ENCODE results near the gene COL1A1. TPM values are rescaled to one million over a fixed set of nuclear protein-coding genes. Genes with fewer than 3 reads are reported as not detected.

Gene COL1A1
- total and polyA plus RNA-seq, 4 donors: 8.3 to 72.5 (median 35.8) TPM

- Histone ChIP-seq H3K27ac (ENCODE audit: low read depth in 1 of 2, low read length in 2 of 2) (peak overlapping the region; percentile 18 to 28), H3K9me3 (ENCODE audit: control insufficient read depth in 4 of 4, low read length in 3 of 4) (no peaks in the 10 kb centered on the region), H3K4me3 (ENCODE audit: low read depth in 1 of 3, low read length in 3 of 3) (no peak overlapping the region), H3K4me1 (ENCODE audit: control insufficient read depth in 4 of 4, insufficient read depth in 4 of 4, low read length in 3 of 4) (peaks cover 0 to 6% (median 0%) of the 10 kb centered on the region in 4 donors), H3K36me3 (ENCODE audit: control insufficient read depth in 4 of 4, insufficient read depth in 3 of 4, low read depth in 1 of 4, low read length in 3 of 4) (no peaks in the 10 kb centered on the region), H3K27me3 (ENCODE audit: control insufficient read depth in 4 of 4, insufficient read depth in 4 of 4, low read length in 3 of 4) (no peaks in the 10 kb centered on the region), H3K9ac (ENCODE audit: low read depth in 1 of 2, low read length in 2 of 2) (no peak overlapping the region)
- DNase-seq (ENCODE audit: low spot score): no peak
- WGBS: 21% methylated on average over 22 of the region's 22 CpGs
- TF ChIP-seq ZBTB33 (IDR thresholded peaks at IDR 0.05) (no peak), MAX (IDR thresholded peaks at IDR 0.05) (no peak), GABPA (IDR thresholded peaks at IDR 0.05 in 1 of 2, conservative IDR thresholded peaks at IDR 0.05 in 1 of 2) (no peak), RXRA (IDR thresholded peaks at IDR 0.05) (no peak), EGR1 (IDR thresholded peaks at IDR 0.05; ENCODE audit: low read depth in 2 of 2) (peak in 1 of 2 donors; percentile 51), HNF4A (conservative IDR thresholded peaks at IDR 0.05) (no peak), ATF3 (IDR thresholded peaks at IDR 0.05) (no peak), YY1 (IDR thresholded peaks at IDR 0.05) (no peak), TAF1 (conservative IDR thresholded peaks at IDR 0.05) (no peak), JUND (IDR thresholded peaks at IDR 0.05) (no peak), FOXA1 (IDR thresholded peaks at IDR 0.05) (no peak), SP1 (IDR thresholded peaks at IDR 0.05) (peak; percentile 43), NR2F2 (IDR thresholded peaks at IDR 0.05) (peak; percentile 22), REST (IDR thresholded peaks at IDR 0.05) (no peak), CTCF (IDR thresholded peaks at IDR 0.05; ENCODE audit: low read depth, low read length, missing input control) (peak; percentile 29), RAD21 (IDR thresholded peaks at IDR 0.05) (peak in 1 of 2 donors; percentile 67), FOXA2 (IDR thresholded peaks at IDR 0.05) (no peak), HNF4G (IDR thresholded peaks at IDR 0.05) (no peak)
These were observed 23.2 kb downstream of the COL1A1 start for GRCh38 chr17:50177983-50178834.

All from liver (tissue), 9 donors.